Colonic mucosa (tissue), 4 donors: ENCODE data around the gene MASP2. TPM values are rescaled to one million over a fixed set of nuclear protein-coding genes. Genes with fewer than 3 reads are reported as not detected.

Source experiments
- DNase-seq: peaks from one replicate; pipeline ENCODE4 v3.0.0-alpha.2; 2020
- H3K27ac ChIP-seq: fragments of 200-600 bp; one replicate; pipeline ENCODE4 v1.8.0; 2021
- H3K27me3 ChIP-seq: fragments of 200-600 bp; one replicate; pipeline ENCODE4 v1.8.0; 2021
- H3K36me3 ChIP-seq: fragments of 200-600 bp; one replicate; pipeline ENCODE4 v1.8.0; 2021
- H3K4me1 ChIP-seq: fragments of 200-600 bp; one replicate; pipeline ENCODE4 v1.8.0; 2021; ENCODE audit warnings: mild to moderate bottlenecking
- H3K4me3 ChIP-seq: fragments of 200-600 bp; one replicate; pipeline ENCODE4 v1.8.0; 2021
- H3K9ac ChIP-seq, 2 donors: one replicate each; pipeline ENCODE4 v1.7.0; 2013; ENCODE audit warnings: control low read depth in 2 of 2, low read depth in 2 of 2, low read length in 2 of 2
- H3K9me3 ChIP-seq: fragments of 200-600 bp; one replicate; pipeline ENCODE4 v1.8.0; 2021
- CTCF ChIP-seq: fragments of 200-600 bp; IDR thresholded peaks from one replicate; pipeline ENCODE4 v1.8.0; 2022; ENCODE audit warnings: antibody characterized with exemption, mild to moderate bottlenecking
- intact Hi-C: fragments of 100-400 bp; cut with DNase I; formaldehyde crosslinking; loops from one replicate; pipeline ENCODE4 v1.14.1; 2022
- total RNA-seq, 2 donors: library from RNA; stranded (reverse); fragmentation: NEBNext Ultra II Directional in 1 of 2; extraction: Animal tissue kit (Norgen Biotek cat#: 25700) in 1 of 2; gene quantifications; one replicate each; pipeline ENCODE4 v1.2.1, GENCODE V29; 2021
- donor health status: healthy.
- donor health status: DM: no; HTN: no; CAD: no.
- donor health status: DM: no; HTN: no; CAD: no.

Gene MASP2
- total RNA-seq, 2 donors from 2014 or later, result 0.32 TPM; not detected in 1

- no peak for DNase-seq
- Histone ChIP-seq H3K4me3 (no peak overlapping the region), H3K27me3 (no peaks in the 10 kb centered on the region), H3K9ac (no peak overlapping the region), H3K9me3 (no peaks in the 10 kb centered on the region), H3K27ac (no peak overlapping the region), H3K4me1 (no peaks in the 10 kb centered on the region), H3K36me3 (no peaks in the 10 kb centered on the region)
- intact Hi-C loops, result no loop called here
- TF ChIP-seq CTCF, result no peak
Observed at GRCh38 chr1:10979483-10979920, 67.5 kb downstream of the MASP2 start.

- DNase-seq, result no peak
- Histone ChIP-seq H3K4me1 (no peaks in the 10 kb centered on the region), H3K9me3 (no peaks in the 10 kb centered on the region), H3K9ac (no peak overlapping the region), H3K27me3 (no peaks in the 10 kb centered on the region), H3K4me3 (no peak overlapping the region), H3K27ac (no peak overlapping the region), H3K36me3 (no peaks in the 10 kb centered on the region)
- TF ChIP-seq CTCF, result no peak
- intact Hi-C loops, result no loop called here
Observed at GRCh38 chr1:10978719-10979118, 68.3 kb downstream of the MASP2 start.

Other genes with a start within 250 kb of the MASP2 start
- gene TARDBP, start 34.6 kb downstream of the MASP2 start, total RNA-seq, result 100 to 1,000 TPM; 126 to 178 TPM
- 10 to 100 TPM; 19.8 to 86.2 TPM for gene SRM, start 12.8 kb upstream of the MASP2 start, total RNA-seq
- gene EXOSC10, start 52.6 kb upstream of the MASP2 start, total RNA-seq, result 10 to 100 TPM; 48.0 to 55.2 TPM
- gene ANGPTL7, start 142.1 kb upstream of the MASP2 start, total RNA-seq, result 1 to 10 TPM in 1 of 2 donors, not detected in 1; 1.0 TPM
- gene MTOR, start 215.3 kb upstream of the MASP2 start, total RNA-seq, result 10 to 100 TPM; 29.9 to 50.2 TPM
- 10 to 100 TPM in 1 of 2 donors, 1 to 10 TPM in 1; 7.9 to 14.4 TPM for gene UBIAD1, start 226.0 kb upstream of the MASP2 start, total RNA-seq